Pons (tissue), 1 donor: Measurements from ENCODE around the gene CTF1.
"Not testable (repeated sequence)": the region's sequence is repeated elsewhere in the genome, so short reads cannot be mapped to it uniquely, and the experiment has no call there.

ENCODE experiments used
- DNase-seq: peaks from one replicate; pipeline ENCODE4 v3.0.0-alpha.2; 2016; ENCODE audit warnings: low spot score

CTF1 gene

GRCh38 chr16:30888856-30889499 lies 7.4 kb upstream of the CTF1 start:
- no peak for DNase-seq

DNA sequence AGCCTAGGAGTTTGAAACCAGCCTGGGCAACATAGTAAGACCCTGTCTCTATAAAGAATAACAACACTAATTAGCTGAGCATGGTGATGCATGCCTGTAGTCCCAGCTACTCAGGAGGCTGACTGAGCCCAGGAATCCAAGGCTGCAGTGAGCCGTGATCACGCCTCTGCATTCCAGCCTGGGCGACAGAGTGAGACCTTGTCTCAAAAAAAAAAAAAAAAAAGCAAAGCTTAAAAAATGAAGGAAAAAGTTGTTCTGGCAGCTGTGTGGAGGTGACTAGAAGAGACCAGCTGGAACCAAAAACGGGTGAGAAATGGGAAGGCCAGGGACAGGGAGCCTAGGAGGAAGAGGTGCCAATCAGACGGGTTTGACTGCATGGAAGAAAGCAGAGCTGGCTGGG lies 6.7 kb upstream of the CTF1 start:
- no peak for DNase-seq

GRCh38 chr16:30891043-30891823 lies 5.2 kb upstream of the CTF1 start:
- DNase-seq = not testable (repeated sequence)

DNA sequence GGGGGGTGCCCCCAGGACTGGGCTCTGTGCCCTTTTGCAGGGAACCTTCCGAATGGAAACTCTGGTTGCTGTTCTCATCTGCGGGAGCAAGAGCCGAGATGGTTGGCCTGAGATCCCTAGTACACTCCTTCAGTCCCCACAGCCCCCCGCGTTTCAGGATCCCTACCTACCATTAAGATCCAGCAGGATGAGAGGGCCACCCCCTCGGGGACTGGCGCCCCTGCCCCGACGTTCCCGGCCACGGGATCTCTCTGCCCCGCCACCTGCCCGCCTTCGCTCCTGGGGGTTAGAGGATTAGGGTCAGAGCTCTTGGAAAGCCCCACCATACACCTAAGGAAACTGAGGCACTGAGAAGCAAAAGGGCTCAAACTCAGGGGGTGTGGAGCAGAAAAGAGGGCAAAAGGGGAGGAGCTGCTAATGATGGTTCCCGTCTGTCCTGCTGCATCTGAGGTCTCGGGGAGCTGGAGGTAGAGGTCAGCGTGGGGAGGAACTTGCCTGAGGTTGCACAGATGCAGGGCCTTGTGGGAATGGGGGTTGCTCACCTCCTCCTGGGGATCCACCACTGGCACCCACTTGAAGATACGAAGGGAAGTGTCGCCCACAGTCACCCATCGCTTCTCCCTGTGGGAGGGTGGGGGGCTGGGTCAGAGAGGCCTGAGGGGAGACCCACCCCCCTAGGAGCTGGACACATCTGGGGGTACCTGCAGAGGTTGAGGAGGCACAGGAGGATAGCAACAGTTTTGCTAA lies 3.6 kb upstream of the CTF1 start:
- no peak for DNase-seq

DNA sequence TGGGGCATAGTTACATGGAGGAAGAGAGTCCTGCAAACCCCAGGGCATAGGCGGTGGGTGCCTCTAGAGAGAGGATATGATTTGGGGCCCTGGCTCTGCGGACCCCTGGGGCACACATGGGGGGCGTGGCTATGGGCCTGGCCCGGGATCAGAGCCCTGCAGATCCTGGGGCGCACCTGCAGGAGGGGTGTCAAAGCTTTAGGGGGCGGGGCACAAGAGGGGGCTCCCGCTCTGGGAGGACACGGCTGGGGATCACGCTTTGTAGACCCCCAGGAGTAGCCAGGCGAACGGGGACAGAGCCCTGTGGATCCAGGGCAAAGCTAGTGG lies 3.0 kb upstream of the CTF1 start:
- DNase-seq = no peak

DNA sequence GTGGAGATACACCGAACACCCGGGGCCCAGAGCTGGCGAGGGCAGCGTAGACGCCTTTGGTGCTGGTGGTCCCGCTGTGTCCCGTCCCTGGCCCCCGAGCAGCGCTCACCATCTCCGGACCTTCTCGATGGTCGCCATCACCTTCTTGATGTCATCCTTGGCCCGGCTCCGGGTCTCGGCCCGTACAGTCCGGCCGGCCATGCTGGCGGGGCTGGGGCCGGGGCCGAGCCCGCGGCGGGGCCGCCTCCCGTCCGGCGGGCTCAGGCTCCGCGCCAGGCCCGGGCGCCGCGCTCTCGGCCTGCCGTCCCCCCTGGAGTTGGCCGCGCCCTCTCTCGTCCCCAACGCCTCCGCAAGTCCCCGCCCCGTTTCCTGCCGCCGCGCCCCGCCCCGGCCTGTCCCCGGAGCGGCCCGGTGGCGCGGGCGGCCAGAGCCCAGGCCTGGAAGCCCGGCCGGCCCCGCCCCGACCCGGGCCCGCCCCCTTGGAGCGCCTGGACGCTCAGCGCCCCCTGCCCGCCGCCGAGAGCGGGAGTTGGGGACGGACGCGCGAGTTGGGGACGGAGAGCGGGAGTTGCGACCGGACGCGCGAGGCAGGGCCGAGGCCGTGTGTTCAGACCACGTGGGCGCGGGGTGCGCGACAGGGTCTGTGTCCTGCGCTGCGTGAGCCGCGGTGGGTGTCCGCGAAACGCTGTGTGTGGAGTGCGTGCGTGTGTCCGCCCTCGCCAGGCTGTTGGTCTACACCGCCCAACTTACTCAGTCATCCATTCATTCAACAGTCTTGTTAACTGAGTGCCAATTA lies 2.5 kb upstream of the CTF1 start, which contains the start of gene BCL7C:
BCL7C (minus strand) TSS at position 334 of the 796 bp plus-strand sequence; CDS start at position 201, 133 bp downstream.
- DNase-seq = peak; percentile 74

GRCh38 chr16:30894540-30895368 lies 1.7 kb upstream of the CTF1 start:
- peak; percentile 45 for DNase-seq

GRCh38 chr16:30895627-30896260 lies 670 bp upstream of the CTF1 start:
- no peak for DNase-seq

- DNase-seq = peak; percentile 82
These were observed 697 bp downstream of the CTF1 start for GRCh38 chr16:30896889-30897733.

DNA sequence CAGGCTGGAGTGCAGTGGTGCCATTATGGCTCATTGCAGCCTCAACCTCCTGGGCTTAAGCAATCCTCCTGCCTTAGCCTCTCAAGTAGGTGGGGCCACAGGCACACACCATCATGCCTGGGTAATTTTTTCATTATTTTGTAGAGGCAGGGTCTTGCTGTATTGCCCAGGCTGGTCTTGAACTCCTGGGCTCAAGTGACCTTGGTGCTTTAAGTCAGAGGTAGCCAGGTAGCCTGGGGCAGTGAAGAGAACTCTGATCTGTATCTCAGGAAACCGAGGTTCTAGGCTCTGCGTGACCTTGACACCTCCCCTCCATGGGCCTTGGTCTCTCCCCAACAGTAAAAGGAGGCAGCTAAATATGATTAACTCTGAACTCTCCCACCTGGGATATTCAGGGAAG lies 3.4 kb downstream of the CTF1 start:
- DNase-seq = no peak

GRCh38 chr16:30900588-30900987 lies 4.2 kb downstream of the CTF1 start:
- DNase-seq = no peak

DNA sequence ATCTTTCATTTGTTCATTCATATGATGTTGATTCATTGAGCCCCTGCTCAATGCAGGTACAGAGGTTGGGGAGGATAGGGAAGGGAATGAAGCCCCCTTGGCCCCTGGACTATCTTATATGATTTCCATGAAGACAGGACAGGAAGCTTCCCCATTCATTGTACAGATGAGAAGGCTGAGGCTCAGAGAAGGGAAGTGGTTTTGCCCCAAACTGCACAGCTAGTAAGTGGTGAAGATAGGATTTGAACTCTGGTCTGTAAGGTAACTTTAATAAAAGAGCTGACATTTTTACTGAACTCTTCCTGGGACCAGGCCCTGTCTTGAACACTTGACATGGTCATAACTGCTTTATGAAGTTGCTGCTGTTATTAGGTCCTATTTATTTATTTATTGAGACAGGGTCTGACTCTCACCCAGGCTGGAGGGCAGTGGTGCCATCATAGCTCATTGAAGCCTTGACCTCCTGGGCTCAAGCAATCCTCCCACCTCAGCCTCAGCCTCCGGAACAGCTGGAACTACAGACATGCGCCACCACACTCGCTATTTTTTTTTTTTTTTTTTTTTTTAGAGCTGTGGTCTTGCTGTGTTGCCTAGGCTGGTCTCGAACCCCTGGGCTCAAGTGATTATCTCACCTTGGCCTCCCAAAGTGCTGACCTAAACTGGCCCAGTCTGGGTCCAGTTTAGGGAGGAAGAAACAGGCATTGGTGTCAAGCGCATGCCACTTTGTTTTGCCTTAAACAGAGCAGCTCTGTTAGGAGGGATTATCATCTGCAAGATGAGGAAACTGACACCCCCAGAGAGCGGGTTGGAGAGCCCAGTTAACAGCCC lies 5.0 kb downstream of the CTF1 start:
- peak; percentile 15 for DNase-seq

DNA sequence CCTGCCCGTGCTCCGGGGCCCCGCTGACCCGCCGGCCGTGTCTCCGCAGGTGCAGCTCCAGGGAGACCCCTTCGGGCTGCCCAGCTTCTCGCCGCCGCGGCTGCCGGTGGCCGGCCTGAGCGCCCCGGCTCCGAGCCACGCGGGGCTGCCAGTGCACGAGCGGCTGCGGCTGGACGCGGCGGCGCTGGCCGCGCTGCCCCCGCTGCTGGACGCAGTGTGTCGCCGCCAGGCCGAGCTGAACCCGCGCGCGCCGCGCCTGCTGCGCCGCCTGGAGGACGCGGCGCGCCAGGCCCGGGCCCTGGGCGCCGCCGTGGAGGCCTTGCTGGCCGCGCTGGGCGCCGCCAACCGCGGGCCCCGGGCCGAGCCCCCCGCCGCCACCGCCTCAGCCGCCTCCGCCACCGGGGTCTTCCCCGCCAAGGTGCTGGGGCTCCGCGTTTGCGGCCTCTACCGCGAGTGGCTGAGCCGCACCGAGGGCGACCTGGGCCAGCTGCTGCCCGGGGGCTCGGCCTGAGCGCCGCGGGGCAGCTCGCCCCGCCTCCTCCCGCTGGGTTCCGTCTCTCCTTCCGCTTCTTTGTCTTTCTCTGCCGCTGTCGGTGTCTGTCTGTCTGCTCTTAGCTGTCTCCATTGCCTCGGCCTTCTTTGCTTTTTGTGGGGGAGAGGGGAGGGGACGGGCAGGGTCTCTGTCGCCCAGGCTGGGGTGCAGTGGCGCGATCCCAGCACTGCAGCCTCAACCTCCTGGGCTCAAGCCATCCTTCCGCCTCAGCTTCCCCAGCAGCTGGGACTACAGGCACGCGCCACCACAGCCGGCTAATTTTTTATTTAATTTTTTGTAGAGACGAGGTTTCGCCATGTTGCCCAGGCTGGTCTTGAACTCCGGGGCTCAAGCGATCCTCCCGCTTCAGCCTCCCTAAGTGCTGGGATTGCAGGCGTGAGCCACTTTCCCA lies 5.9 kb downstream of the CTF1 start:
- DNase-seq = peak; percentile 33

GRCh38 chr16:30903002-30903401 lies 6.6 kb downstream of the CTF1 start:
- DNase-seq = no peak

GRCh38 chr16:30903596-30903995 lies 7.2 kb downstream of the CTF1 start:
- peak; percentile 66 for DNase-seq

GRCh38 chr16:30904114-30904780 lies 7.8 kb downstream of the CTF1 start:
- DNase-seq = no peak

GRCh38 chr16:30907064-30907463 lies 10.7 kb downstream of the CTF1 start:
- DNase-seq = no peak
